ENCODE results near the gene HOXB2. TPM values are rescaled to one million over a fixed set of nuclear protein-coding genes. Genes with fewer than 3 reads are reported as not detected.

HOXB2 gene
- total and polyA plus RNA-seq, 2 donors (not counting 1 experiment from before 2014, with no cell fraction given), result 12.2 to 12.3 TPM

DNA sequence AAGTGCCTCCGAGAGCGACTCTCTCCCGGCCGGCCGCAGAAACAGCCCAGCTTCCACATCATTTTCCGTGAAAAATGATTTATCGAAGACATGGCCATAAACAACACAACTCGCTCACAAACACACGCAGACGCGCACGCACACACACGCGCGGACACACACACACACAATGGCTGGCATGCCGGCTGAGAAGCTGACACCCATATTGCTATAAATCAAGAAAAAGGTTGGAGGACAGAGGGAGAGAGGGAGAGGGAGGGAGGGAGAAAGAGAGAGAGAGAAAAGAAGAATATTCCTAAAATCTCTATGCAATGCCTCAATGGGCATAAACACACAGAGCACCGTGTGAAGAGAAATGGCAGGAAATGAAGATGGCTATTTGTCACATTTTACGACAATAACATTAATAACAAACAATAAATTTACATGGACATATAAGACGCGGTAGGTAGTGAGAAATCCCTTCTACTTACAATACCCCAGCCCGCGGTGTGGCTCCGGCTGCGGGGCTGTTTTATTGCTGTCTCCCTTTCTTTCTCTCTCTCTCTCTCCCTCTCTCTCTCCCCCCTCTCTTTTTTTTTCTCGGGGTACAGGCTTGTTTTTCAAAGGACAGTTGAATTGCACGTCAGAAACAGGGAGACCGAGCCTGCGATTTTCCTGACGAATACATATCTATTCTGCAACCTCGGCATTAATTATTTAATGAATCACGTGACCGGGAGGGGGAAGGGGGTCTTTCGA is 23.8 kb upstream of the HOXB2 start:
- TF ChIP-seq, protein P1, sequence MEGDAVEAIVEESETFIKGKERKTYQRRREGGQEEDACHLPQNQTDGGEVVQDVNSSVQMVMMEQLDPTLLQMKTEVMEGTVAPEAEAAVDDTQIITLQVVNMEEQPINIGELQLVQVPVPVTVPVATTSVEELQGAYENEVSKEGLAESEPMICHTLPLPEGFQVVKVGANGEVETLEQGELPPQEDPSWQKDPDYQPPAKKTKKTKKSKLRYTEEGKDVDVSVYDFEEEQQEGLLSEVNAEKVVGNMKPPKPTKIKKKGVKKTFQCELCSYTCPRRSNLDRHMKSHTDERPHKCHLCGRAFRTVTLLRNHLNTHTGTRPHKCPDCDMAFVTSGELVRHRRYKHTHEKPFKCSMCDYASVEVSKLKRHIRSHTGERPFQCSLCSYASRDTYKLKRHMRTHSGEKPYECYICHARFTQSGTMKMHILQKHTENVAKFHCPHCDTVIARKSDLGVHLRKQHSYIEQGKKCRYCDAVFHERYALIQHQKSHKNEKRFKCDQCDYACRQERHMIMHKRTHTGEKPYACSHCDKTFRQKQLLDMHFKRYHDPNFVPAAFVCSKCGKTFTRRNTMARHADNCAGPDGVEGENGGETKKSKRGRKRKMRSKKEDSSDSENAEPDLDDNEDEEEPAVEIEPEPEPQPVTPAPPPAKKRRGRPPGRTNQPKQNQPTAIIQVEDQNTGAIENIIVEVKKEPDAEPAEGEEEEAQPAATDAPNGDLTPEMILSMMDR (conservative IDR thresholded peaks at IDR 0.05 in 1 of 2, IDR thresholded peaks at IDR 0.05 in 1 of 2; ENCODE audit: low read depth in 1 of 2, low read length in 2 of 2), result no peak
- no peak for TF ChIP-seq EZH2 (IDR thresholded peaks at IDR 0.05; ENCODE audit: low read length, missing control alignments)
- H3K9me3 ChIP-seq (ENCODE audit: control insufficient read depth, insufficient read depth, low read depth, low read length), result no peaks in the 10 kb centered on the region
- H3K36me3 ChIP-seq (ENCODE audit: control insufficient read depth, insufficient read depth, low read length), result peaks cover 10% of the 10 kb centered on the region
- peak overlapping the region; percentile 90 for H3K4me2 ChIP-seq (ENCODE audit: extremely low read depth, insufficient read depth, low read length)
- H3K79me2 ChIP-seq (ENCODE audit: control insufficient read depth, insufficient read depth, low read length), result peaks cover 99% of the 10 kb centered on the region
- no peaks in the 10 kb centered on the region for H3K27me3 ChIP-seq (ENCODE audit: control insufficient read depth, insufficient read depth, low read length)
- peak overlapping the region; percentile 13 for H3K9ac ChIP-seq (ENCODE audit: insufficient read depth, low read length)
- DNase-seq (ENCODE audit: low read depth in 2 of 2), result peak; percentile 67 to 93
- H2AFZ ChIP-seq (ENCODE audit: low read length), result no peak overlapping the region
- H3K4me1 ChIP-seq (ENCODE audit: control insufficient read depth, extremely low read depth, insufficient read depth, low read length), result peaks cover 39% of the 10 kb centered on the region
- peak overlapping the region; percentile 47 to 98 (median 64) for H3K4me3 ChIP-seq (replicated peaks in 1 of 4; ENCODE audit: control extremely low read depth in 1 of 4, insufficient read depth in 1 of 4, low read depth in 3 of 4, low read length in 4 of 4)
- H4K20me1 ChIP-seq (ENCODE audit: control insufficient read depth, extremely low read depth, insufficient read depth, low read length), result no peaks in the 10 kb centered on the region
- H3K27ac ChIP-seq (ENCODE audit: insufficient read depth, low read length), result peak overlapping the region; percentile 98

GRCh38 chr17:48567646-48568354 is 22.9 kb upstream of the HOXB2 start:
- peaks cover 40% of the 10 kb centered on the region for H3K4me1 ChIP-seq (ENCODE audit: control insufficient read depth, extremely low read depth, insufficient read depth, low read length)
- TF ChIP-seq EZH2 (IDR thresholded peaks at IDR 0.05; ENCODE audit: low read length, missing control alignments), result no peak
- TF ChIP-seq, protein P1 (conservative IDR thresholded peaks at IDR 0.05 in 1 of 2, IDR thresholded peaks at IDR 0.05 in 1 of 2; ENCODE audit: low read depth in 1 of 2, low read length in 2 of 2), result no peak
- no peak overlapping the region for H3K9ac ChIP-seq (ENCODE audit: insufficient read depth, low read length)
- peak overlapping the region; percentile 98 for H3K27ac ChIP-seq (ENCODE audit: insufficient read depth, low read length)
- H3K9me3 ChIP-seq (ENCODE audit: control insufficient read depth, insufficient read depth, low read depth, low read length), result no peaks in the 10 kb centered on the region
- H3K36me3 ChIP-seq (ENCODE audit: control insufficient read depth, insufficient read depth, low read length), result peaks cover 10% of the 10 kb centered on the region
- peaks cover 99% of the 10 kb centered on the region for H3K79me2 ChIP-seq (ENCODE audit: control insufficient read depth, insufficient read depth, low read length)
- no peak overlapping the region for H2AFZ ChIP-seq (ENCODE audit: low read length)
- no peaks in the 10 kb centered on the region for H3K27me3 ChIP-seq (ENCODE audit: control insufficient read depth, insufficient read depth, low read length)
- no peak for DNase-seq (ENCODE audit: low read depth in 2 of 2)
- peak overlapping the region; percentile 90 for H3K4me2 ChIP-seq (ENCODE audit: extremely low read depth, insufficient read depth, low read length)
- peak overlapping the region; percentile 28 to 98 (median 62) for H3K4me3 ChIP-seq (replicated peaks in 1 of 4; ENCODE audit: control extremely low read depth in 1 of 4, insufficient read depth in 1 of 4, low read depth in 3 of 4, low read length in 4 of 4)
- H4K20me1 ChIP-seq (ENCODE audit: control insufficient read depth, extremely low read depth, insufficient read depth, low read length), result no peaks in the 10 kb centered on the region

DNA sequence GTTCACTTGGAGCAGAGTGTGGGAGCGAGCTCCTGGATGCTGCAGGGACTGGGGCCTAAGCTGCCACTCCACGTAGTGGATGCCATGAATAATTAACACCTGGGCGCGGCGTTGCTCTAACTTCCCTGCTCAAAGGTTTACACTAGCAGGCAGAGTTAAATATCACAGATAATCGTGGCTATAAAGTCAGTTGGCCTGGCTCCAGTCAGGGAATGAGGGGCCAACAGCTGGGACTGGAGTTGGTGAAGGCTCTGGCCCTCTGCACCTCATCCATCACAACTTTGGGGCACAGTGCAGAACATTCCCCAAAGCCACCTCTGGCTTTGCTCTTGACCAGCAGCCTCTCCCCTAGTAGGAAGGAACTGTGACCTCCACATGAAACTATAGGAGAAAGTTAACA is 22.3 kb upstream of the HOXB2 start:
- Histone ChIP-seq H3K27ac (ENCODE audit: insufficient read depth, low read length) (peak overlapping the region; percentile 86), H3K9ac (ENCODE audit: insufficient read depth, low read length) (no peak overlapping the region), H3K79me2 (ENCODE audit: control insufficient read depth, insufficient read depth, low read length) (peaks cover 99% of the 10 kb centered on the region), H4K20me1 (ENCODE audit: control insufficient read depth, extremely low read depth, insufficient read depth, low read length) (no peaks in the 10 kb centered on the region), H3K4me2 (ENCODE audit: extremely low read depth, insufficient read depth, low read length) (peak overlapping the region; percentile 90), H3K27me3 (ENCODE audit: control insufficient read depth, insufficient read depth, low read length) (no peaks in the 10 kb centered on the region), H3K9me3 (ENCODE audit: control insufficient read depth, insufficient read depth, low read depth, low read length) (no peaks in the 10 kb centered on the region), H3K36me3 (ENCODE audit: control insufficient read depth, insufficient read depth, low read length) (peaks cover 10% of the 10 kb centered on the region), H3K4me1 (ENCODE audit: control insufficient read depth, extremely low read depth, insufficient read depth, low read length) (peaks cover 35% of the 10 kb centered on the region), H2AFZ (ENCODE audit: low read length) (no peak overlapping the region), H3K4me3 (replicated peaks in 1 of 4; ENCODE audit: control extremely low read depth in 1 of 4, insufficient read depth in 1 of 4, low read depth in 3 of 4, low read length in 4 of 4) (peak overlapping the region in 3 of 4 experiments; percentile 28 to 98 (median 77))
- DNase-seq (ENCODE audit: low read depth in 2 of 2), result peak; percentile 20 to 82
- TF ChIP-seq EZH2 (IDR thresholded peaks at IDR 0.05; ENCODE audit: low read length, missing control alignments), result no peak
- TF ChIP-seq, protein P1 (conservative IDR thresholded peaks at IDR 0.05 in 1 of 2, IDR thresholded peaks at IDR 0.05 in 1 of 2; ENCODE audit: low read depth in 1 of 2, low read length in 2 of 2), result no peak
